ENCODE measurements around the gene SPACA5B. TPM values are rescaled to one million over a fixed set of nuclear protein-coding genes. Genes with fewer than 3 reads are reported as not detected.

SPACA5B gene
- total RNA-seq, 1 experiment from 2014 or later = not detected

Other genes starting within 250 kb of the SPACA5B start
- 3.6 and 5.9 TPM in 2 replicates for gene ZNF182, start 126.6 kb upstream of the SPACA5B start, total RNA-seq (2014; rRNA removed; shearing (Covaris generic))
- gene SPACA5, start 123.6 kb upstream of the SPACA5B start, total RNA-seq (2014; rRNA removed; shearing (Covaris generic)) = not detected in 2 replicates
- gene ZNF630, start 59.0 kb upstream of the SPACA5B start, total RNA-seq (2014; rRNA removed; shearing (Covaris generic)) = 4.4 and 4.5 TPM in 2 replicates
- not detected in 2 replicates for gene SSX5, start 66.2 kb downstream of the SPACA5B start, total RNA-seq (2014; rRNA removed; shearing (Covaris generic))
- 0.14 TPM in 1 of 2 replicates, not detected in the other for gene SSX1, start 124.8 kb downstream of the SPACA5B start, total RNA-seq (2014; rRNA removed; shearing (Covaris generic))
- not detected in 2 replicates for gene SSX3, start 226.1 kb downstream of the SPACA5B start, total RNA-seq (2014; rRNA removed; shearing (Covaris generic))